Panc1 (cell line): ENCODE results near the gene UACA. TPM values are rescaled to one million over a fixed set of nuclear protein-coding genes. Genes with fewer than 3 reads are reported as not detected.
A peak's percentile ranks its signal among the peaks of the same experiment; 100 is the strongest.

ENCODE experiments used
- ATAC-seq: fragments of 200-7000 bp; cut with Tn5 transposase; 2 replicates; pipeline ENCODE4 v1.9.1; 2020; ENCODE audit warnings: mild to moderate bottlenecking, moderate library complexity
- BruUV-seq: library from RNA; stranded (reverse); fragments of 400-500 nt; replicated peaks from 2 replicates; lab custom pipeline; 2021; lab: Mats Ljungman, UMichigan
- CTCF ChIA-PET: fragments of 300-600 bp; sonication (Branson Sonifier 250); formaldehyde crosslinking; loops from one replicate; lab custom pipeline; 2022; ENCODE audit warnings: antibody characterized with exemption; lab: Charles Lee
- POLR2A ChIA-PET: fragments of 300-600 bp; sonication (Branson Sonifier 250); formaldehyde crosslinking; loops from one replicate; lab custom pipeline; 2022; ENCODE audit warnings: antibody characterized with exemption; lab: Charles Lee
- DNase-seq: peaks from one replicate; pipeline ENCODE4 v3.0.0-alpha.2; 2010; ENCODE audit warnings: low read depth, low spot score
- H3K27ac ChIP-seq: 2 replicates; pipeline ENCODE4 v1.5.1; 2011; ENCODE audit warnings: mild to moderate bottlenecking, low read length, inconsistent platforms
- H3K27me3 ChIP-seq: fragments of 200-500 bp; sonication (Bioruptor generic); 2 replicates; pipeline ENCODE4 v1.6.0; 2014; ENCODE audit warnings: low read length, inconsistent platforms; ENCODE audit not compliant: control insufficient read depth, insufficient read depth
- H3K36me3 ChIP-seq: fragments of 200-500 bp; sonication (Bioruptor generic); 2 replicates; pipeline ENCODE4 v1.5.1; 2014; ENCODE audit warnings: inconsistent platforms, mild to moderate bottlenecking, low read length, moderate library complexity; ENCODE audit not compliant: control insufficient read depth, insufficient read depth
- H3K4me1 ChIP-seq: 2 replicates; pipeline ENCODE4 v1.5.1; 2011; ENCODE audit warnings: inconsistent platforms, mild to moderate bottlenecking, low read length, moderate library complexity; ENCODE audit not compliant: control insufficient read depth, insufficient read depth
- H3K4me3 ChIP-seq, 2 experiments: 2 replicates each; pipeline ENCODE4 v1.5.1; 2011 to 2012; ENCODE audit warnings: low read depth in 2 of 2, low read length in 2 of 2, mild to moderate bottlenecking in 2 of 2, inconsistent platforms in 1 of 2, moderate library complexity in 1 of 2
- H3K9me3 ChIP-seq: fragments of 200-500 bp; sonication (Bioruptor generic); 2 replicates; pipeline ENCODE4 v1.5.1; 2014; ENCODE audit warnings: low read depth, mild to moderate bottlenecking, inconsistent platforms, low read length, moderate library complexity; ENCODE audit not compliant: control insufficient read depth, insufficient read depth
- CTCF ChIP-seq: fragments of 450-650 bp; IDR thresholded peaks from 2 replicates; pipeline ENCODE4 v1.5.1; 2017; ENCODE audit warnings: mild to moderate bottlenecking
- POLR2AphosphoS5 ChIP-seq: IDR thresholded peaks from 2 replicates; pipeline ENCODE4 v1.6.1; 2012; ENCODE audit warnings: mild to moderate bottlenecking, low read depth, low read length, moderate library complexity
- SIN3A ChIP-seq: IDR thresholded peaks from 2 replicates; pipeline ENCODE4 v1.6.1; 2012; ENCODE audit warnings: low read depth, mild to moderate bottlenecking, low read length, moderate library complexity, borderline replicate concordance; ENCODE audit not compliant: insufficient read depth
- in situ Hi-C: cut with HindIII; loops from 2 replicates; pipeline ENCODE4 v1.10.0; 2016; ENCODE audit warnings: low sequenced_read_pairs, low pct_unique_long_range_greater_than_20kb
- intact Hi-C: fragments of 100-400 bp; cut with micrococcal nuclease; formaldehyde crosslinking; loops from one replicate; pipeline ENCODE4 v1.10.0; 2022; ENCODE audit not compliant: unreplicated experiment
- total RNA-seq: library from RNA; stranded (reverse); gene quantifications from one replicate; pipeline ENCODE4 v1.2.1, GENCODE V29; 2021; ENCODE audit not compliant: unreplicated experiment
- TF ChIP-seq, protein P1 (sequence below), 2 experiments: IDR thresholded peaks; 2 replicates each; pipeline ENCODE4 v1.6.1; 2011 to 2012; ENCODE audit warnings: low read depth in 2 of 2, control low read depth in 1 of 2, low read length in 1 of 2, mild to moderate bottlenecking in 1 of 2, moderate library complexity in 1 of 2; ENCODE audit not compliant: insufficient read depth in 1 of 2

The UACA gene
- total RNA-seq, 1 experiment from 2014 or later, result 303 TPM

GRCh38 chr15:70701891-70702568, 61.3 kb downstream of the UACA start:
- BruUV-seq, result no TSS peak
- peak overlapping the region; percentile 94 for H3K27ac ChIP-seq
- in situ Hi-C loops (no loop called here), intact Hi-C loops (no loop called here)
- ChIA-PET CTCF (no interaction called here), POLR2A (no interaction called here)
- ATAC-seq (peak; percentile 88), DNase-seq (peak; percentile 75)
- peaks cover 4% of the 10 kb centered on the region; the same call in 1 of the 2 replicates for H3K36me3 ChIP-seq
- TF ChIP-seq POLR2AphosphoS5 (no peak), SIN3A (0 out of 2 replicates have a peak, but pooled peaks have one; percentile 50), CTCF (no peak)
- TF ChIP-seq, protein P1, sequence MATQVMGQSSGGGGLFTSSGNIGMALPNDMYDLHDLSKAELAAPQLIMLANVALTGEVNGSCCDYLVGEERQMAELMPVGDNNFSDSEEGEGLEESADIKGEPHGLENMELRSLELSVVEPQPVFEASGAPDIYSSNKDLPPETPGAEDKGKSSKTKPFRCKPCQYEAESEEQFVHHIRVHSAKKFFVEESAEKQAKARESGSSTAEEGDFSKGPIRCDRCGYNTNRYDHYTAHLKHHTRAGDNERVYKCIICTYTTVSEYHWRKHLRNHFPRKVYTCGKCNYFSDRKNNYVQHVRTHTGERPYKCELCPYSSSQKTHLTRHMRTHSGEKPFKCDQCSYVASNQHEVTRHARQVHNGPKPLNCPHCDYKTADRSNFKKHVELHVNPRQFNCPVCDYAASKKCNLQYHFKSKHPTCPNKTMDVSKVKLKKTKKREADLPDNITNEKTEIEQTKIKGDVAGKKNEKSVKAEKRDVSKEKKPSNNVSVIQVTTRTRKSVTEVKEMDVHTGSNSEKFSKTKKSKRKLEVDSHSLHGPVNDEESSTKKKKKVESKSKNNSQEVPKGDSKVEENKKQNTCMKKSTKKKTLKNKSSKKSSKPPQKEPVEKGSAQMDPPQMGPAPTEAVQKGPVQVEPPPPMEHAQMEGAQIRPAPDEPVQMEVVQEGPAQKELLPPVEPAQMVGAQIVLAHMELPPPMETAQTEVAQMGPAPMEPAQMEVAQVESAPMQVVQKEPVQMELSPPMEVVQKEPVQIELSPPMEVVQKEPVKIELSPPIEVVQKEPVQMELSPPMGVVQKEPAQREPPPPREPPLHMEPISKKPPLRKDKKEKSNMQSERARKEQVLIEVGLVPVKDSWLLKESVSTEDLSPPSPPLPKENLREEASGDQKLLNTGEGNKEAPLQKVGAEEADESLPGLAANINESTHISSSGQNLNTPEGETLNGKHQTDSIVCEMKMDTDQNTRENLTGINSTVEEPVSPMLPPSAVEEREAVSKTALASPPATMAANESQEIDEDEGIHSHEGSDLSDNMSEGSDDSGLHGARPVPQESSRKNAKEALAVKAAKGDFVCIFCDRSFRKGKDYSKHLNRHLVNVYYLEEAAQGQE (IDR thresholded peaks at IDR 0.05; ENCODE audit: insufficient read depth in 1 of 2, low read depth in 2 of 2, low read length in 1 of 2), result no peak
- no peaks in the 10 kb centered on the region for H3K27me3 ChIP-seq
- peaks cover 91% of the 10 kb centered on the region for H3K4me1 ChIP-seq
- peak overlapping the region; percentile 32 to 58 for H3K4me3 ChIP-seq
- H3K9me3 ChIP-seq, result no peaks in the 10 kb centered on the region

GRCh38 chr15:70701171-70701570, 62.2 kb downstream of the UACA start:
- no peak for DNase-seq
- in situ Hi-C loops, result no loop called here
- ChIA-PET CTCF (no interaction called here), POLR2A (interaction anchor here (0.7 kb wide), 1 partner anchor 15 kb away, joined by 3 read pairs; no protein-coding TSS in a partner anchor)
- TSS peak; percentile 16 for BruUV-seq
- peaks cover 13% of the 10 kb centered on the region; the same call in 1 of the 2 replicates for H3K36me3 ChIP-seq
- H3K27me3 ChIP-seq, result no peaks in the 10 kb centered on the region
- H3K4me3 ChIP-seq, result peak overlapping the region in 1 of 2 experiments; percentile 32; a peak in 3 of 4 replicates
- ATAC-seq, result no peak
- intact Hi-C loops, result no loop called here
- no peaks in the 10 kb centered on the region for H3K9me3 ChIP-seq
- TF ChIP-seq, protein P1 (IDR thresholded peaks at IDR 0.05; ENCODE audit: insufficient read depth in 1 of 2, low read depth in 2 of 2, low read length in 1 of 2), result no peak
- no peak for TF ChIP-seq SIN3A
- no peak for TF ChIP-seq POLR2AphosphoS5
- peak overlapping the region; percentile 94 for H3K27ac ChIP-seq
- peaks cover 87% of the 10 kb centered on the region for H3K4me1 ChIP-seq
